ENCODE data around the gene QSOX2.

- peak; percentile 37 for TF ChIP-seq POLR2A (IDR thresholded peaks at IDR 0.05; ENCODE audit: low read length)
- TF ChIP-seq GATA1 (IDR thresholded peaks at IDR 0.05; ENCODE audit: low read depth, low read length) = no peak
Measured at GRCh38 chr9:136245219-136246150, at the start of gene QSOX2.
